ENCODE results near the gene BCAR1.
"Not testable (repeated sequence)": the region's sequence is repeated elsewhere in the genome, so short reads cannot be mapped to it uniquely, and the experiment has no call there.

The BCAR1 gene

DNA sequence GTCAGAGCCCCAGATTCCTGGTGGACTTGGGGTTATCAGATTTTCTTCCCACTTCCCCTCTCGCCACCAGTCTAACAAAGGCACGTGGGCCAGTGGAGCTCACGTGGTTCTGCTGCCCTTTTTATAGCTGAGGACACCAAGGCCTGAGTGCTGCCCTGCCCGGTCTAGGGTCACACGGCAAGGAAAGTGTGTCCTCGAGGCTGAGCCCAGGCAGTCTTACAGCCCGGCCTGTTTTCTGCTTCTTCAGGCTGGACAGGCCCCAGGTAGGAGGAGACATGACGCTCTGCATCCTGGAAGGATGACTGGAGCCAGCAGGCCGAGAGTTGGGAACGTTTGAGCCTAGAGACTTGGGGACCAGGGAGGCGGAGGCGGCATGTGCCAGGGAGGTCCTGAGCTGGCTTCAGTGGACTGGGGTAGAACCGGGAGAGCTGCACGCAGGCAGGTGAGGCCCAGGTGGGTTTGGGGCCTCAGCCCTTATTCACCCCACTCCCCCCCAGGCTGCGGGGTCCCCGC lies 29.1 kb downstream of the BCAR1 start:
- no peak for DNase-seq

GRCh38 chr16:75219838-75220237 lies 31.6 kb downstream of the BCAR1 start:
- DNase-seq: no peak

DNA sequence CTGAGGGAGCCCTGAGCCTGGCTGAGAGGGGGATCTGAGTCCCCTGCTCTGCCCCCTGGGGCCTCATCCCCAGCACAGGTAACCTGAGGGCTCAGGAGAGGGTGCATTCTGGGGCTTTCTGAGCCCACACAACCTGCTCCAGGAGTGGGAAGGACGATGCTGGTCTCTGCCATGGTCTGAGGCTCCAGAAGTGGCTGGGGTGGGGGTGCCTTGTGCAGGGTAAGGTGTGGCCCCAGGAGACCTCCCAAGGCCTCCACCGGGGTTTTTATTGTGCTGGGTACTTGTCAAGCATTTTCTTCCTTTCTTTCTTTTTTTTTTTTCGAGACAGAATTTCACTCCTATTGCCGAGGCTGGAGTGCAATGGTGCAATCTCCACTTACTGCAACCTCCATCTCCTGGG lies 32.3 kb downstream of the BCAR1 start:
- no peak for DNase-seq

GRCh38 chr16:75218256-75219076 lies 33.0 kb downstream of the BCAR1 start, which contains the start of gene CTRB1:
CTRB1 (plus strand) TSS chr16:75218988; CDS start chr16:75219008, 20 bp downstream.
- no peak for DNase-seq

- no peak for DNase-seq
Measured at GRCh38 chr16:75217389-75217851, 34.0 kb downstream of the BCAR1 start.

GRCh38 chr16:75216576-75216975 lies 34.8 kb downstream of the BCAR1 start:
- DNase-seq: no peak

GRCh38 chr16:75216127-75216526 lies 35.3 kb downstream of the BCAR1 start:
- DNase-seq: no peak

GRCh38 chr16:75211286-75211685 lies 40.1 kb downstream of the BCAR1 start:
- DNase-seq: not testable (repeated sequence)

- DNase-seq: no peak
Measured at GRCh38 chr16:75209944-75210343, 41.5 kb downstream of the BCAR1 start.

DNA sequence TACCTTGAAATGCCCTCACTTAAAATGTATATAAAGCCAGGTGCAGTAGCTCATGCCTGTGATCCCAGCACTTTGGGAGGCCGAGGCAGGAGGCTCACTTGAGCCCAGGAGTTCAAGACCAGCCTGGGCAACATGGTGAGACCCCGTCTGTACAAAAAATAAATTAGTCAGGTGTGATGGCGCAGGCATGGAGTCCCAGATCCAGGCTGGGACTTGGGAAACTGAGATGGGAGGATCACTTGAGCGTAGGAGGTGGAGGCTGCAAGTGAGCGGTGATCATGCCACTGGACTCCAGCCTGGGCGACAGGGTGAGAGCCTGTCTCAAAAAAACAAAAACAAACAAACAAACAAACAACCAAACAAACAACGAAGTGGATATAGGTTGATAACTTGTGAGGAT lies 41.9 kb downstream of the BCAR1 start:
- not testable (repeated sequence) for DNase-seq

DNA sequence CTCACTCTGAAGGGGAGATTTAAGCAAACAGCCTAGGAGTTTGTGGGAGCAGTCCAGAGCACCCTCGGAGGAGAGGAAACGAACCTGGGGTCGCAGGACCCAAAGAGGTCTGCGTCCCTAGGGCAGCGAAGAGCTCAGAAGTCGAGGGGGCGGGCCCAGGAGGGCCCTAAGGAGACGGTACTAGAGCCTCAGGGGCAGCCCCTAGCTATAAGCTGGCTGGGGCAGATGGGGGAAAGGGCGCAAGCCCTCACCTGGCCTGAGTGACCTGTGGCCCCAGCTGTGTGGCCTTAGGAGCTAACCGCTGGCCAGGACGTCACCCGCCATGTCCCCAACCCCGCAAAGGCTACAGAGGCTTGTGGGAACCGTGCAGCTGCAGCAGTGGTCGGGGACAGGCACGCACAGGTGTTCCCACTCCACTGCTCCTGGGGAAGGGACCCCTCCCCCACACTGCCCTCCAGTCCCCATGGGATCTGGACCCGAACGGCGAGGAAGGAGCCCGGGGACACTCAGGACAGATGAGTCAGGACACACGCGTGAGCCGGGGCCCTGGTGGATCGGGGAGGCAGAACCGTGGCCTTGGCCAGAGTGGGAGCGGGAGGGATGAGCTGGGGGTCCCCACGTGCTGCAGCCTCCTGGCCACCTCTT lies 42.4 kb downstream of the BCAR1 start:
- DNase-seq: no peak

DNA sequence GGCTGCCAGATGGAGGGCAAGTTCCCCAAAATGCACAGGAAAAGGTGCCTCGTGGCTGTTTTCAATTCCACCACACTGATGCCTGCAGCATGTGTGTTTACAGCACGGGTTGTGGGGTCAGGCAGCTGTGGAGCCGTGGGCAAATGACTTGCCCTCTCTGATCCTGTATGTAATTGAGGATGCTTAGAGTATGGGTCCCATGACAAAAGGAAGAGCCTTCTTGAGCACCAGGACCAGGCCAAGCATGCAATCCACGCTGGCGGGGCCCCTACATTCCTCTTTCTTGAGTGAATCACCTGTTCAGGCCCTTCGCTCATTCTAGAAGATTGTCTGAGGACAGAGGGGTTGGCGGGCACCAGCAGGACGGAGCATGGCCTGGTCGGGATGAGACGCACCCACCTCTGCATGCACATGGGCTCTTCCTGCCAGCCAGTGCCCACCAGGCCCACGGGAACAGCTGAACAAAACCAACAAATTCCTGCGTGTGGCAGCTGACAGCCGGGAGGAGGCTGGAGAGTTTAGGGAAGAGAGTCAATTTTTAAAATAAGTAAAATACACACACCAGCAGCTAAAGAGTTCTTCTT lies 43.1 kb downstream of the BCAR1 start:
- DNase-seq: no peak

DNA sequence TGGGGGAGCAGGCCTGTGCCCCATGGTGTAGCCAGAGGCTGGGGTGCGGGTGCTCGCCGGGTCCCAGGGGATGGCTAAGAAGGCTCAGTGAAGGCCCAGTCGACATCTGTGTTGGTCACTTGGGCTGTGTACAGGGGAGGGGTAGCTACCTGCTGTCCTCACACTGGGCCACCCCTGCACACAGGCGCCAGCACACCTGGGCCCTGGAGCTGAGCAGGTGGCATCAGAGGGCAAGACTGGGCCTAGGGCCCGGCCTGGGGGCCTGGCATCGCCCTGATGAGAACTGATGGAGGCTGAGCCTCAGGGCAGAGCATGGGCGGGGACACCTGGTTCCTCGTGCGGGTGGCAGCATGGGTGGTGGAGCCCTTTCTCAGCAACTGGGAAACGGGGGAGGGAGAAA lies 43.6 kb downstream of the BCAR1 start:
- no peak for DNase-seq

DNA sequence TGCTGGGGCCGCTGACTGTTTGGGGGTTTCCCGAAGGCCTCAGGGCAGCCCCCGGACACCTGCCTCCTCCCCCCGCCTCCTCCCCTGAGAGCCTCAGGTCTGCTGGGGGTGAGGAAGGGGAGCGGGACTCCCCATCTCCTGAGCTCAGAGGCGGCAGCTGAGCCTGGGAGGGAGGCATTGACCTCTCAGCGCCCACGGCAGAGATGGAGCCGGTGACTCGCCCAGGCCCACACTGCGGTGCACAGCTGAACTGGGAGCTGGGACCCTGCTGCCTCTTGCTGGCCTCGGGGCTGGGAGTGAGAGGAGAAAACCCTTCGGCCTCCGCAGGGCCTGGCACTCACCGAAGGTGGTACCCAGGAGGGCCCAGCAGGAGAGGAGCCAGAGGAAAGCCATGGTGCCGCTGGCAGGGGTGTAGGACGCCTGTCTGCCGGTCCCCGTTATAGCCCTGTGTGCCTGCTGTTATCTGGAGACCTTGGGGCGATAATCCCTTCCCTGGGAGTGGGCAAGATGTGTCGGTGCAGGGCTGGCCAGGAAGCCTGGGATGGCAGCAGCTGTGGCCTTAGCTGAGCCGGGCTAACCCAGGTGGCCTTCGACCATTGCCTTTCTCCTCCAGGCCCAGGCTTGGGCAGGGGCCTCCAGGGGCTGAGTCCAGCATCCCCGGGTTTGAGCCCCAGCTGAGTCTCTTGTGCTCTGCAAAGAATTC lies 44.5 kb downstream of the BCAR1 start, which contains the start of gene CTRB2:
Gene CTRB2, minus strand, starts transcription at position 413 of the 703 bp plus-strand sequence. Its CDS starts 20 bp downstream, at position 393.
- no peak for DNase-seq

- not testable (repeated sequence) for DNase-seq
Measured at GRCh38 chr16:75205961-75206748, 45.3 kb downstream of the BCAR1 start.

DNA sequence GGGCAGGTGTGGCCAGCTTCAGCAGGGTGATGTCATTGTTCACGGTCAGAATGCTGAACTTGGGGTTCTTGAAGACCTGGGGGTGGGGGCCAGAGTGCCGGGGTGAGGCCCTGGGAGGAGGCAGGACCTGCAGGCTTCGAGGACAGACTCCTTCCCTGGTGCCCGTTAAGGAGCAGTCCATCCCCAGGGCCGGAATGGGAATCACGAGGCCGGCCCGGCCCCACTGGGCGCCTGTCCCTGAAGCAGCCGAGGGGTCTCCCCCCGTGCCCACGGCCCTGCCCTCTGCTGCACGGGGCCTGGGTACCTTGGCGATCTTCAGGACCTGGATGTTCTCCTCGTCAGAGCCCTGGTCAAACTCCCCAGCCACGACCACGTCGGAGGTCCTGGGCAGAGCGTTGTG lies 46.0 kb downstream of the BCAR1 start:
- not testable (repeated sequence) for DNase-seq

- not testable (repeated sequence) for DNase-seq
Measured at GRCh38 chr16:75204905-75205304, 46.5 kb downstream of the BCAR1 start.

- DNase-seq: no peak
Measured at GRCh38 chr16:75204410-75204758, 47.0 kb downstream of the BCAR1 start.

- DNase-seq: no peak
Measured at GRCh38 chr16:75203667-75204409, 47.6 kb downstream of the BCAR1 start.

DNA sequence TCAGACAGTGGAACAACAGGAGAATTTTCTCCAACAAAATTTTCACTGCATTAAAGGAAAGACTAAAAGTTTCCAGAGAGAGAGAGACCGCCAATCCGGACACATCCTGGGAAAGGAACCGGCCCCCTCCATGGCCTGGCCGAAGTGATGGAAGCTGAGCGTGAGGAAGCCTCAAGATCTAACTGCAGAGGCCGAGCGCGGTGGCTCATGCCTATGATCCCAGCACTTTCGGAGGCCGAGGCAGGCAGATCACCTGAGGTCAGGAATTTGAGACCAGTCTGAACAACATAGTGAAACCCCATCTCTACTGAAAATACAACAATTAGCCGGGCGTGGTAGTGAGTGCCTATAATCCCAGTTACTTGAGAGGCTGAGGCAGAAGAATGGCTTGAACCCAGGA lies 48.3 kb downstream of the BCAR1 start:
- no peak for DNase-seq

- no peak for DNase-seq
Measured at GRCh38 chr16:75202069-75202590, 49.3 kb downstream of the BCAR1 start.
